Choroid plexus epithelial cell (primary cell): ENCODE results near the gene HELZ.
"Not testable (repeated sequence)": the region's sequence is repeated elsewhere in the genome, so short reads cannot be mapped to it uniquely, and the experiment has no call there.

ENCODE experiments used
- DNase-seq: peaks from one replicate; pipeline ENCODE4 v3.0.0-alpha.2; 2010; ENCODE audit warnings: low read depth
- H3K4me3 ChIP-seq: 2 replicates; pipeline ENCODE4 v1.5.1; 2011; ENCODE audit warnings: low read depth, mild to moderate bottlenecking, control low read depth, low read length, moderate library complexity
- TF ChIP-seq, protein P1 (sequence below): conservative IDR thresholded peaks from 2 replicates; pipeline ENCODE4 v1.5.1; 2011; ENCODE audit warnings: low read depth, mild to moderate bottlenecking, control low read depth, inconsistent platforms, low read length, moderate library complexity

The HELZ gene

DNA sequence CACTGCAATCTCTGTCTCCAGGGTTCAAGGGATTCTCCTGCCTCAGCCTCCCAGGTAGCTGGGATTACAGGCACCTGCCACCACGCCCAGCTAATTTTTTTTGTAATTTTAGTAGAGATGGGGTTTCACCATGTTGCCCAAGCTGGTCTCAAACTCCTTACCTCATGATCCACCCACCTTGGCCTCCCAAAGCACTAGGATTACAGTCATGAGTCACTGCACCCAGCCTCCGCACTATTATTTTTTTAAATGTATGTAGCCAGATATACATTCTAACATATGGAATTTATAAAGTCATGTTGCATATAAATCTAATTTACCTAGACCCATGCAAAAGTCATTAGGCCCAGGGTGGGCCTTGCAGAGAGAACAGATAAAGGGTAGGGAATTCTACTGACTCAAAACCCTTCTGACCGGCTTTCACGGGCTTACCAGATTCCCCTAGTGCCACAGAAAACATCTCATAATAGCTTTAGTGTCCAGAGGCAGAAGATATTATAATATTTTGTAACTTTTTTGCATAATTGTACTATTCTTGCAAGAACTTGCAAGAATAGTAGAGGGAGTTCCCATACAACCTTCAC lies 20.5 kb upstream of the HELZ start:
- TF ChIP-seq, protein P1, sequence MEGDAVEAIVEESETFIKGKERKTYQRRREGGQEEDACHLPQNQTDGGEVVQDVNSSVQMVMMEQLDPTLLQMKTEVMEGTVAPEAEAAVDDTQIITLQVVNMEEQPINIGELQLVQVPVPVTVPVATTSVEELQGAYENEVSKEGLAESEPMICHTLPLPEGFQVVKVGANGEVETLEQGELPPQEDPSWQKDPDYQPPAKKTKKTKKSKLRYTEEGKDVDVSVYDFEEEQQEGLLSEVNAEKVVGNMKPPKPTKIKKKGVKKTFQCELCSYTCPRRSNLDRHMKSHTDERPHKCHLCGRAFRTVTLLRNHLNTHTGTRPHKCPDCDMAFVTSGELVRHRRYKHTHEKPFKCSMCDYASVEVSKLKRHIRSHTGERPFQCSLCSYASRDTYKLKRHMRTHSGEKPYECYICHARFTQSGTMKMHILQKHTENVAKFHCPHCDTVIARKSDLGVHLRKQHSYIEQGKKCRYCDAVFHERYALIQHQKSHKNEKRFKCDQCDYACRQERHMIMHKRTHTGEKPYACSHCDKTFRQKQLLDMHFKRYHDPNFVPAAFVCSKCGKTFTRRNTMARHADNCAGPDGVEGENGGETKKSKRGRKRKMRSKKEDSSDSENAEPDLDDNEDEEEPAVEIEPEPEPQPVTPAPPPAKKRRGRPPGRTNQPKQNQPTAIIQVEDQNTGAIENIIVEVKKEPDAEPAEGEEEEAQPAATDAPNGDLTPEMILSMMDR, result no peak

DNA sequence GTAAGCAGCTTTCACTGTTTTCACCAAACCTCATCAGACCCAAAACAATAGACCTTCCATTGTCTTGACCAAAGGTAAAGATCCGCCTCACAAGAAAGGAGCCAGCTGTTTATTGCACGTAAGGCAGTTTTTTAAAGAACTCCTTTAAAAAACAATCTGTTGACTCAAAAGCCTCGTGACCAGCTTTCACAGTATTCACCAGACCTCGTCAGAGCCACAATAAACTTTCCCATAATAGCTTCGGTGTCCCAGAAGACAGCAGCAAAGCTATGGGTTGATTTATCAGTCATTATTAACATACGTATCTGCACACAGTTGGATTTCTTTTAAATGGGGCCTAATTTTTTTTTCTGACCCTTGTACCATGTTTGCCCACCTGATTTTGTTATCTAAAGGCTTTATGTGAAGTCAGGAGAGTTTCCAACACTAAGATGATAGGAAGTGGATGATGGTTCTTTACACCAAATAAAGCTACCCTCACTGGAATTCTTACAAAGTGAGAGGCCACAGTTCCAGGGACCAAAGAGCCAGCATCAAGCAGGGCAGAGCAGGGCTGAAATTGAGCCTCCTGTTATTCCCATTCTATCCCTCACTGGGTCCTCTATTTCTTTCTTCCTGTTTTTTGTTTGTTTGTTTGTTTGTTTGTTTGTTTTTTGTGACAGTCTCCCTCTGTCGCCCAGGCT lies 17.6 kb upstream of the HELZ start:
- TF ChIP-seq, protein P1, result no peak
- DNase-seq, result no peak
- no peak overlapping the region for H3K4me3 ChIP-seq

More for the DNA sequence above, 20.5 kb upstream of the HELZ start:
- no peak overlapping the region for H3K4me3 ChIP-seq
- no peak for DNase-seq

DNA sequence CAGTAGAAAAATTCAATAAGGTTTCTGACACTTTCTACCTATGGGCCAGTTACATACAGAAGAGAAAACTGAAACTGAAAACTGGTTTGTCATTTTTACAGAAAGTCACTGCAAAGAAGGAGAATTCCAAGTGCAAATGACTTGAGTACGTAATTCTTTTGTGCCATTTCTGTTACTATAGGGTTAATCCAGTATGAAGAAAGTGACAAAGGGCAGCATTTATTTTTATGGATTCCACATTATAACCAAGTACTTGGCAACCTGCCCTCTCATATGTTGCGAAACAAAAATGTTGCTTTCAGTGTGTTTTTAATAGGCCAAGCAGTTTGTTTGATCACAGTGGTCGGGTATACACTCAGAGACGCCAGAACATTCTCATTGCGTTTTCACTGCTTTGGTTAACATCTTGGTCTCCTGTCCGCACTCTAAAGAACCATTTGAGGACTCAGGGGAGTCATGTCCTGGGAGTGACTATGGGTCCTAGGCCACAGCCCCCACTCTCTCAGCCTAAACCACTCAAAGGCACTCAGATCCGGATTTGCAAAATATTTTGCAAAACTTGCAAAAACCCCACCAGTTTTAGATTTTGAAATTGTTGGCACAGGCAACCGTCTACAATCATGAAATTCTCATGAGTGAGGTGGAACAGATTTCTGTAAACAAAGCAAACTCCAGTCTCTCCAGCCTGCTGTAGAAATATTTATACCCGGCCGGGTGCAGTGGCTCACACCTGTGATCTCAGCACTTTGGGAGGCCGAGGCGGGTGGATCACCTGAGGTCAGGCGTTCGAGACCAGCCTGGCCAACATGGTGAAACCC lies 15.4 kb upstream of the HELZ start:
- H3K4me3 ChIP-seq, result no peak overlapping the region
- TF ChIP-seq, protein P1, result no peak
- peak; percentile 97 for DNase-seq

DNA sequence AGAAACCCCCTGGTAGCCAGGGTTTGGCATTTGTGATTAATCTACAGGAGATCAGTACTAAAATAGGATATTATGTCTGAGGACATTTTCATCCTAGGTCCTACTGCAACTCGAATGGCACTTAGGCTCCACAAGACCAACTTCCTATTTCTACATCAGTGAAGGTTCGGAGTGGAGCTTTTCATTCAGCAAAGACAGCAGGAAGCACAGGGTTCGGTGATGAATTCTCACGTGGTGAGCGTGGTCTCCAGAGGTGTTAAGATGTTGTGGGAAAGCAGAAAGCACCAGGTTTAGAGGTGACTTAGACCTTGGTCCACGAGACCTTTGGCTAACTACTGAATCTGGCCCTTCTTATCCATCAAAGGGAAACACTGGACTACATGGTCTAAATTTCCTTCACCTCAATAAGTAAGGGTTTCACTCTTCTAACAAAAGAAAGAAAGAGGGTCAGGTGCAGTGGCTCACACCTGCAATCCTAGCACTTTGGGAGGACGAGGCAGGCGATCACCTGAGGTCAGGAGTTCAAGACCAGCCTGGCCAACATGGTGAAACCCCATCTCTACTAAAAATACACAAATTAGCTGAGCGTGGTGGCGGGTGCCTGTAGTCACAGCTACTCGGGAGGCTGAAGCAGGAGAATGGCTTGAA lies 13.9 kb upstream of the HELZ start:
- TF ChIP-seq, protein P1, result no peak
- DNase-seq, result peak; percentile 50
- no peak overlapping the region for H3K4me3 ChIP-seq

DNA sequence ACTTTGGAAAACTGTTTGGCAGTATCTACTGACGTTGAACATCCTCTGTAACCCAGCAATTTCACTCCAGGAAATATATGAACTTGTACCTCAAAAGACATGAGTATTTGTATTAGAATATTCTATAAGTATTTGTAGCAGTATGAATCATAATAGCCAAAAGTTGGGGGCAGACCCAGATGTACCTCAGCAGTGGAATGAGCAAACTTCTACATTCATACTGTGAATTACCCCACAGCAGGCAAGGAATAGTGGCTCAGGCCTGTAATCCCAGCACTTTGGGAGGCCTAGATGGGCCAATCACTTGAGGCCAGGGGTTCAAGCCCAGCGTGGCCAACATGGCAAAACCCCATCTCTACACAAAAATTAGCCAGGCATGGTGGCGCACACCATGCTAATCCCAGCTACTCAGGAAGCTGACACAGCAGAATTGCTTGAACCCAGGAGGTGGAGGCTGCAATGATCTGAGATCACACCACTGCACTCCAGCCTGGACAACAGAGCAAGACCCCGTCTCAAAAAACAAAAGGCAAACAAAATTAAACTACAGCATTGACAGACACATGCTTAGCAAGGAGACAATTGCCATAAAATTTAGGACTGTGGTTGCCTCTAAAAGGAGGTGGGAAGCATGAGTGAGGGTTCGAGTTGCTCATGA lies 11.2 kb upstream of the HELZ start:
- H3K4me3 ChIP-seq, result no peak overlapping the region
- DNase-seq, result no peak
- TF ChIP-seq, protein P1, result no peak

DNA sequence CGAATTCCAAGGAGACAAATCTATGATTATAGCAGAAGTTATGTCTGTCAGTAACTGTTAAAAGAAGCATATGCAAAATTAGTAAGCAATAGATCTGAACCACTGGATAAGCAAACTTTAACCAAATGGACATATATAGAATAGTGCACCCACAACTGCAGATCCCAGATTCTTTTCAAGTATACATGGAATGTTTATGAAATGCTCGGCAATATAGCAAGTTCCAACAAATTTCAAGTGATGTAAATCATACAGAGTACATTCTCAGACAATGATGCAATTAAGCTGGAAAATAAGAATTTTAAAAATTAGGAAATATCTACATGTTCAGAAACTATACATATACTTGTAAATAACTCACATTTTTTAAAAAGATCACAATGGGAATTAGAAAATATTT lies 8.4 kb upstream of the HELZ start:
- peak; percentile 78 for DNase-seq
- TF ChIP-seq, protein P1, result no peak
- no peak overlapping the region for H3K4me3 ChIP-seq

DNA sequence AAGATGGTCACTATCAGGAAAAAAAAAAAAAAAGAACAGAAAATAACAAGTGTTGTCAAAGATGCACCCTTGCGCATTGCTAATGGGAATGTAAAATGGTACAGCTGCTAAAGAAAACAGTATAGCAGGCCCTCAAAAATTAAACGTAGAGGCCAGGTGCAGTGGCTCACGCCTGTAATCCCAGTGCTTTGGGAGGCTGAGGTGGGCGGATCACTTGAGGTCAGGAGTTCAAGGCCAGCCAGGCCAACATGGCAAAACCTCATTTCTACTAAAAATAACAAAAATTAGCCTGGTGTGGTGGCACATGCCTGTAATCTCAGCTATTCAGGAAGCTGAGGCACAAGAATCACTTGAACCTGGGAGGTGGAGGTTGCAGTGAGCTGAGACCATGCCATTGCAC lies 6.6 kb upstream of the HELZ start:
- H3K4me3 ChIP-seq, DNase-seq: not testable (repeated sequence)
